Measurements from ENCODE around the gene SH3RF1.

GRCh38 chr4:169279108-169279507, 8.4 kb upstream of the SH3RF1 start:
- TF ChIP-seq CTCF (IDR thresholded peaks at IDR 0.05) (no peak), POLR2A (IDR thresholded peaks at IDR 0.05) (no peak), EP300 (IDR thresholded peaks at IDR 0.05) (no peak)

All from sigmoid colon (tissue), 4 donors.